Measurements from ENCODE around the gene MATN1. TPM values are rescaled to one million over a fixed set of nuclear protein-coding genes. Genes with fewer than 3 reads are reported as not detected.
"Not testable (repeated sequence)": the region's sequence is repeated elsewhere in the genome, so short reads cannot be mapped to it uniquely, and the experiment has no call there.

MATN1 gene
- total RNA-seq, 6 donors from 2014 or later: 0.15 TPM; not detected in 5

GRCh38 chr1:30768159-30768829 is 44.9 kb upstream of the MATN1 start:
- ATAC-seq (ENCODE audit: low FRiP score in 2 of 2) (no peak), DNase-seq (no peak)
- no peaks in the 10 kb centered on the region for H3K36me3 ChIP-seq
- TF ChIP-seq POLR2AphosphoS5 (IDR thresholded peaks at IDR 0.05): no peak
- no peak for TF ChIP-seq POLR2A (IDR thresholded peaks at IDR 0.05)
- TF ChIP-seq, protein P1, sequence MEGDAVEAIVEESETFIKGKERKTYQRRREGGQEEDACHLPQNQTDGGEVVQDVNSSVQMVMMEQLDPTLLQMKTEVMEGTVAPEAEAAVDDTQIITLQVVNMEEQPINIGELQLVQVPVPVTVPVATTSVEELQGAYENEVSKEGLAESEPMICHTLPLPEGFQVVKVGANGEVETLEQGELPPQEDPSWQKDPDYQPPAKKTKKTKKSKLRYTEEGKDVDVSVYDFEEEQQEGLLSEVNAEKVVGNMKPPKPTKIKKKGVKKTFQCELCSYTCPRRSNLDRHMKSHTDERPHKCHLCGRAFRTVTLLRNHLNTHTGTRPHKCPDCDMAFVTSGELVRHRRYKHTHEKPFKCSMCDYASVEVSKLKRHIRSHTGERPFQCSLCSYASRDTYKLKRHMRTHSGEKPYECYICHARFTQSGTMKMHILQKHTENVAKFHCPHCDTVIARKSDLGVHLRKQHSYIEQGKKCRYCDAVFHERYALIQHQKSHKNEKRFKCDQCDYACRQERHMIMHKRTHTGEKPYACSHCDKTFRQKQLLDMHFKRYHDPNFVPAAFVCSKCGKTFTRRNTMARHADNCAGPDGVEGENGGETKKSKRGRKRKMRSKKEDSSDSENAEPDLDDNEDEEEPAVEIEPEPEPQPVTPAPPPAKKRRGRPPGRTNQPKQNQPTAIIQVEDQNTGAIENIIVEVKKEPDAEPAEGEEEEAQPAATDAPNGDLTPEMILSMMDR (IDR thresholded peaks at IDR 0.05): no peak
- TF ChIP-seq EP300 (IDR thresholded peaks at IDR 0.05): no peak
- H3K27ac ChIP-seq: no peak overlapping the region
- H3K27me3 ChIP-seq: no peaks in the 10 kb centered on the region
- H3K9me3 ChIP-seq: no peaks in the 10 kb centered on the region
- H3K4me1 ChIP-seq: no peaks in the 10 kb centered on the region
- H3K4me3 ChIP-seq: no peak overlapping the region
- WGBS, 2 donors: 80 to 85% methylated on average over 8 to 9 of the region's 9 CpGs

- not testable (repeated sequence) for DNase-seq; H3K36me3 ChIP-seq; H3K4me3 ChIP-seq; H3K27me3 ChIP-seq; H3K4me1 ChIP-seq; H3K27ac ChIP-seq; H3K9me3 ChIP-seq; ATAC-seq (ENCODE audit: low FRiP score in 2 of 2)
- 87 to 100% methylated on average over 8 of the region's 8 CpGs for WGBS, 2 donors
Measured at GRCh38 chr1:30766948-30767347, 43.6 kb upstream of the MATN1 start.

DNA sequence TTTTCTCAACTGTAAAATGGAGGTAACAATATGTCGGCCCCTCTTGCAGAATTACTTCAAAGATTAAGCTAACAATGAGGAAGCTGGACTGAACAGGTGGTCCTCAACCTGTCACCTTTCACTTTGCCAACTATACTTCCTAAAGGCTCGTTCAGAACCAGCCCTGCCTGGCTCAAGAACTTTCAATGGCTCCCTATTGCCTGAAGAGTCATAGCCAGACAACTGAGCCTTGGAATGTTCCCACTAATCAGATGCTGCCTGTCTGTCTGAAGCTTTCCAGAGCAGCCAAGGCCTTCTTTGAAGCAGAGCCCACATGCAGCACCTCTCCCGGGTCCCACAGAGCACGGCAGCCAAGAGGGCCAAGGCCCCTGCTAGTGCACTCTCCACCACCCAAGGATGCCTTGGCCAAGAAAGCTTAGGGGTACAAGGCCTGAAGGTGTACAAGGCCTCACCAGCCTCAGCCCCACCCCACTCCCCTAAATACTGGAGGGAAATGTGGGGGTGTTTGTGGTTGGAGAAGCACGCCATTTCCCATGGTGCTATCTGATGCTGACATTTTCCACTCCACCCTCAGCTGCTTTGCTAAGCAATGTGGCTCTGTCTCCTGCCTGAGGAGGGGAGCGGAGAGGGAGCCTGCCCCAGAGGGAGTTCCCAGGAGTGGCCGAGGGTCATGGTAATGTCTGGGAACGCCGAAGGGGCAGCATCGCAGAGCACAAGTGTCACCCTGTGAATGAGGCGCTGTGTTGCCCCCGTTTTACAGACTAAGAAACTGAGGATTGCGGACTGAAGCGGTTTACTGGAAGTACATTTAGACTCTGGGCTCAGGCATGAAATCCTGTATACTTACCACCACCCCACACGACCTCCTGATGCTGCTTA is 42.4 kb upstream of the MATN1 start:
- Histone ChIP-seq H3K27ac (no peak overlapping the region), H3K9me3 (no peaks in the 10 kb centered on the region), H3K27me3 (no peaks in the 10 kb centered on the region), H3K36me3 (no peaks in the 10 kb centered on the region), H3K4me1 (peaks cover 0 to 3% (median 0%) of the 10 kb centered on the region in 4 donors), H3K4me3 (no peak overlapping the region)
- ATAC-seq (ENCODE audit: low FRiP score in 2 of 2) (no peak), DNase-seq (no peak)
- 87 to 89% methylated on average over 13 to 15 of the region's 15 CpGs for WGBS, 2 donors
- TF ChIP-seq POLR2A (IDR thresholded peaks at IDR 0.05) (no peak), EP300 (IDR thresholded peaks at IDR 0.05) (no peak), POLR2AphosphoS5 (IDR thresholded peaks at IDR 0.05) (no peak)
- TF ChIP-seq, protein P1 (IDR thresholded peaks at IDR 0.05): no peak

- H3K27me3 ChIP-seq: no peaks in the 10 kb centered on the region
- WGBS, 2 donors: 91 to 92% methylated on average over 14 to 18 of the region's 18 CpGs
- DNase-seq (no peak), ATAC-seq (ENCODE audit: low FRiP score in 2 of 2) (no peak)
- no peak overlapping the region for H3K27ac ChIP-seq
- H3K9me3 ChIP-seq: no peaks in the 10 kb centered on the region
- TF ChIP-seq POLR2A (IDR thresholded peaks at IDR 0.05) (no peak), POLR2AphosphoS5 (IDR thresholded peaks at IDR 0.05) (no peak)
- TF ChIP-seq, protein P1 (IDR thresholded peaks at IDR 0.05): no peak
- H3K4me3 ChIP-seq: no peak overlapping the region
- H3K36me3 ChIP-seq: no peaks in the 10 kb centered on the region
- H3K4me1 ChIP-seq: peaks cover 0 to 7% (median 2%) of the 10 kb centered on the region in 4 donors
Measured at GRCh38 chr1:30764939-30765555, 41.7 kb upstream of the MATN1 start.

DNA sequence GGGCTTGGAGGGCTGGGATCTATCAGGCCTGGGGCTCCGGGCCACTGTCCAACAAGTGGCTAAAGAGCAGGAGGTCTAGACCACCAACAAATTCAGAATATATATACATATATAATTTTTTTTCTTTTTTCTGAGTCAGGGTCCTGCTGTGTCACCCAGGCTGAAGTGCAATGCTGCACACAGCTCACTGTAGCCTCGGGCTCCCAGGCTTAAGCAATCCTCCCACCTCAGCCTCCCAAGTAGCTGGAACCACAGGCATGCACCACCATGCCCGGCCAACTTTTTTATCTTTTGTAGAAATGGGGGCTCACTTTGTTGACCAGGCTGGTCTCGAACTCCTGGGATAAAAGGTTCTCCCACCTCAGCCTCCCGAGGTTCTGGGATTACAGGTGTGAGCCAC is 41.0 kb upstream of the MATN1 start:
- no peak overlapping the region for H3K27ac ChIP-seq
- DNase-seq: no peak
- no peak for ATAC-seq (ENCODE audit: low FRiP score in 2 of 2)

More for the DNA sequence above, 41.0 kb upstream of the MATN1 start:
- 89 to 91% methylated on average over 5 of the region's 5 CpGs for WGBS, 2 donors
- H3K36me3 ChIP-seq: no peaks in the 10 kb centered on the region
- H3K4me1 ChIP-seq: peaks cover 0 to 7% (median 2%) of the 10 kb centered on the region in 4 donors
- H3K9me3 ChIP-seq: no peaks in the 10 kb centered on the region
- H3K4me3 ChIP-seq: no peak overlapping the region
- no peaks in the 10 kb centered on the region for H3K27me3 ChIP-seq
- TF ChIP-seq EP300 (IDR thresholded peaks at IDR 0.05): no peak
- no peak for TF ChIP-seq POLR2A (IDR thresholded peaks at IDR 0.05)

Measured in upper lobe of left lung (tissue), 6 donors.